Measurements from ENCODE around the gene GALNT18.

The GALNT18 gene

DNA sequence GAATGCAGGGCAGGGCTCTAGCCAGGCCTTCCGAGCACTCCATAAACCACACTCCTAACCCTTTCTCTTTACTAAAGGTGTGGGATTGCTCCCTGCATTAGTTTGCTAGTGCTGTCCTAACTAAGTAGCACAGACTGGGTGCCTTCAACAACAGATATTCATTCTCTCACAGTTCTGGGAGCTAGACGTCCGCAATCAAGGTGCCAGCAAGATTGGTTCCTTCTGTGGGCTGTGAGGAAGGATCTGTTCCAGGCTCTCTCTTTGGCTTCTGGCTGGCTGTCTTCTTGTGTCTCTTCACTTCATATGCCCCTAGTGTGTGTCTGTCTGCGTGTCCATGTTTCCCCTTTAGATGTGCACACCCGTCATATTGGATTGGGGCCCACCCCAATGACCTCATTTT is 59.8 kb downstream of the GALNT18 start:
- no peak for DNase-seq

DNA sequence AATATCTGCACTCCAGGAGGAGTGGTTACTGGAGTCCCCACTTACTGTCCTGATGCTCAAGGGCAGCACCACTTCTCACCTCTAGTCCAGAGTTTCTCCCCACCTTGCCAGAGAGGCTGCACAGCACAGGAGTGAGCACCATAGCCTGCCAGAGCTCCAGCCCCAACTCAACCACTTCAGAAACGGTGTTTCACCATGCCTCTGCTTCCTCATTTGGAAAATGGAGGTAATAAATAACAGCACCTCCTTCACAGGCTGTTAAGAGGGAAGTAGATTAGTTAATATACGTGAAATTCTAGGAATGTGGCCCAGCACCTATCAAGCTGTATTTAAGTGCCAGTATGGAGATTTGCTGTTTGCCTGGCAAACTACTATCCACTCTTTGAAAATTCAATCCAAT is 63.0 kb downstream of the GALNT18 start:
- no peak for DNase-seq

DNA sequence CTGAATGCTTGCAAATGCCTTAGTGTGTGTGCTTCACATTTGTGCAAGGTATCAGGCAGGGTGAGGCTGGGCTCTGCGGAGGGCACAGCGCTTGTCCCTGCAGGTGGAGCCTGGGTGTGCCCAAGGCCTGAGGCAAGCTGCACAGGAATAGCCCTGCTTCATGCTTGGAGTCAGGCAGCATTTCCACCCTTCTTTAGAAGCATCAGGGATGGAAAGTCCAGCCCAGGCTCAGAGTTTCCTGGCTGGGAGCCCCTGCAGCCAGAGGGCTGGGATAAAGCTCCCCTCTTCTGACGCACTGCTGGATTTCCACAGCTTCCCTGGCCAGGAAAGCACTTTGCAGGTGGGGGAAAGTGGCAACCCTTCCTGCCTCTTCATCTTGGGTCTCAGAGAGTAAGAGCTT is 63.4 kb downstream of the GALNT18 start:
- no peak for DNase-seq

DNA sequence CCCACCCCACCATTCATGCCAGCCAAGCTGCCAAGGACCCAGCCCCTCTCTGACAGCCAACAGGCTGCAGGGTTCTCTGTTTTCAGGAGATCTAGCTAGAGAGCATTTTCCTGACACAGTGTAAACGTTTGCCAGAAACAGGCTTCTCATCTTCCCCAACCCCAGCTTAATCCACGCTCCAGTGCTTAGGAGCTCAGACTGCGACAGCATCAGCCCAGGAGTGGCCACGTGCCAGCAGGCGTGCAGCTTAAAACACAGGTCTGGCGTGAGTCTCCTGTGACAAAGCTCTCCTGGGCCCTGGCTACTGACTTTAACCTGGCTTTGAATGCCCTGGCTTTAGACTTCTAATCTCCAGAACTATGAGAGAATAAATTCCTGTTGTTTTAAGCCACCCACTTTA is 66.6 kb downstream of the GALNT18 start:
- DNase-seq = no peak

DNA sequence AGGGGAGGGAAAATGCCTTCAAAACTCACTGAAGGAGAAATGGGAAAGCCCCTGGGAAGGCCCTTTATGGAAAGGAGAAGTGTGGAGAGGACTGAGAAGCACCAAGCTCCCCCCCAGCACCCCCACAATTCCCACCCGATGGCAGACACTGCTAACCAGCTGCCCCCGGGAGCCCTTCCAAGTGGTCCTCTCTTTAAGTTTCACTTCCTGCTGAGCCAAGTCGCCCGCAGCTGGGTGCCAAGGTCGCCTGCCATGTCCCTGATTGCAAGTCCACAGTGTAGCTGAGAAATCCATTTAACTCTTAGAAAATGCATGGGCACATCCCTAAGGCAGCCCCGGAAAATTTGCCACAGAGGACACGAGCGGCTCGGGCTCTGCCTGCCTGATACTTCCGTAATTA is 68.2 kb downstream of the GALNT18 start:
- DNase-seq = no peak

DNA sequence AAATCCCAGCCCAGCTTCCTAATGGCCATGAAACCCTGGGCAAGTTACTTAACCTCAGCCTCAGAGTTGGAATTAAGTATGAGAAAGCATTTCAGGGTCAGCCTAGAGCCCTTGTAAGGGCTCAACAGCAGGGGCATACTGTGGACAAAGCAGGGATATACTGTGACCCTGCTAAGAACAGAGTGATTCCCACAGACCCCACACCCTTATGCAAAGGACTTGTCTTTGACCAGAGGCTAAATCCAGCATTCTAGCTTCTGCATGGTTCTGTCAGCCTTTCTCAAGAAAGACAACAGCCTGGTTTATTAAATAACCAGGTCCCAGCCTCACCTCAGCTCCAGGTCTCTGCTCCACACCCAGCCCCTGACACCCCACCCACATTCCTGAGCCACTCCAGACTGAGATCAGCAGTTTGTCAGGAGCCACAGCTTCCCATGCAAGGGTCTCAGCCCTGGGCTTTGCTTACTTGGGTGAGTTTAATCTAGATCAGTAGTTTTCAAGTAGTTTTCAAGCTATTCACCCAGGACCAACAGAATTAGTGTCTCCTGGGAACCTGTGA is 69.2 kb downstream of the GALNT18 start:
- DNase-seq = no peak

DNA sequence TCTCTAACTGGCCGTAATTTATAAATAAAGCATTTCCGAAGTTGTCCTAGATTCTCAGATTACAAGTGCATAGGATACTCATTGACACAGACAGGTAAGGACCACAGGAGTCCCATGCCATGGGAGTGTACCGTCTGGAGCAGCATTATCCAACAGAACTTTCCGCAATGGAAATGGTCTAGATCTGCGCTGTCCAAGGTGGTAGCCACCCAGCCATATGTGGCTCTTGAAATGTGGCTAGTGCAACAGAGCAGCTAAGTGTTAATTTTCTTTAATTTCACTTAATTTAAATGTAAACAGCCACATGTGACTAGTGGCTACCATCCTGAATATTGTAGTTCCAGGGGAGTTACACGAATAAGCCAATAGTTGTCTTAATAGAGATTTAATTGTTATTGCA is 71.3 kb downstream of the GALNT18 start:
- DNase-seq = no peak

DNA sequence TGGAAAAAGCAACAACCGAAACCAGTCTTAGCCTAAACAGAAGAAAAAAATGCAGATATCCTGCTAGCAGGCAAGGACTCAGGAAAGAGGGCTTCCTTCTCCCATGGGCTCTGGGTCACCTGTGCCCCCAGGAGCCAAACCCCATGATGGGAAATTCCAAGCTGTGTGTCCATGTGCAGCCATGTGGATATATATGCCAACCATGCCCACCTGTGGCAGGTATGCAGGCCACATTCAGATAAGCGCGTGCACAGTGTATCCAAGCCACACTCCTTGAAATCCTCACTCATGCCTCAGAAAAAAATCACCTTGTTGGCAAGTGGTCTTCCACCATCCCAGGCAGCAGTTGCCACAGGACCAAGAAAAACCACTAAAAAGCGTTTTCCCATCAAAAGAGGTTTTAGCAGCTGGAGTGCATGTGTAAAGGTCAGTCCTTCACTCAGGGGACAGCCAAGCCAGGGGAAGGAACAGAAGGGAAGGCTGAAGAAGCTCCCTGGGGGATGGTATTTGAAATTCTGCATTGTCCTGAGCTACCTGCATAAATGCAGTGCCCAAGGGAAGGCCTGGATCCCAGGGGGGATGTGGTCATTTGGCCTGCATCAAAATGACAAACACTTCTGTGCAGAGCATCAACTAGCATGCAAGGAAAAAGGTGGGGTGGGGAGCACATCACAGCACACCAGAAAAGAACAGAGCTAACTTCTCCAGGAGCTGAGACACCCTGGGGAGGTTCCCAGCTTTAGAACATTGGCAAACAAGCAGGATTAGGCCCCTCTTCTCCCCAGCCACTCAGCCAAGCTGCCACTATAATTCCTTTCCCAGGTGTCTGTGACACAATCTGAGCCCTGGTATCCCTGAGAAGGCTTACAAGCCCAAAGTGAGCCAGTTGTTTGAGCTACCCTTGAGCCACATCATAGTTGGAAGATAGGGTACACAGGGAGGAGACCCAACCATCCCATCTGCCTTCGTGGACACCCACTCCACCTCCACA is 76.2 kb downstream of the GALNT18 start:
- DNase-seq = no peak

DNA sequence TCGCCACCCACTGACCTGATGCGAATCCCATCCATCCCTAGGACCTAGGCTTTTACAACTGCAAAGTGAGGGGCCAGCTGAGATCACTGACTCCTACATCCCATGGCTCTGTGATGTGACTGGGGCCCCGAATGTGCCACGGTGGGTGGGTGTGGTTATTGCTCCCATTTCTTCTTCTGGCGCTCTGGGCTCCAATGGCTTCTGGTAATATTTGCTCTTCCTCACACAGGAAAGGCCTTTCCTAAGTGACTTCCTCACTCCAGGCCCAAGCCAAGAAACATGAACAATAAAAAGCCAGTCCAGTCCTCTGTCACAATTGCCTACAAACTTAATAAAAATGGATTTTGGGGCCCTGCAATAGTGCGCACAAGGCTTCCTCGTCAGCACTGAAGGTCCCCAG is 78.1 kb downstream of the GALNT18 start:
- DNase-seq = no peak

DNA sequence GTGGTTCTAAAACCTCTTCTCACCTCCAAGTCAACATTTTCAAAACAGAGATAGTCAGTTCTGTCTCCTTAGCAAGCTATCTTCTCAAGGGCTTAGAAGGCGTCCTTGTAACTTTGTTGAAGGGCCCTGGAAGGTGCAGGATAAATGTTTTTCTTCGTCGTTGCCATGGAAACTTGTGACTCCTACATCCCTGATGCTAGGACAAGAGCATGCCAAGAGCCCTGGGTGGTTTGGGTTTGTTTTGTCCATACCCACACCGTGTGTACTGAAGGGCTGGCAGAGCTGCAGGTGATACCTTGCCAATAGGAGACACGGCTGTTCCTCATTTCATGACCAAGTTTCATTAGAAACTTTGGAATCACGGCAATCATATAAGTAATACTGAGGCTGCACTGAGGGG is 81.6 kb downstream of the GALNT18 start:
- DNase-seq = no peak

DNA sequence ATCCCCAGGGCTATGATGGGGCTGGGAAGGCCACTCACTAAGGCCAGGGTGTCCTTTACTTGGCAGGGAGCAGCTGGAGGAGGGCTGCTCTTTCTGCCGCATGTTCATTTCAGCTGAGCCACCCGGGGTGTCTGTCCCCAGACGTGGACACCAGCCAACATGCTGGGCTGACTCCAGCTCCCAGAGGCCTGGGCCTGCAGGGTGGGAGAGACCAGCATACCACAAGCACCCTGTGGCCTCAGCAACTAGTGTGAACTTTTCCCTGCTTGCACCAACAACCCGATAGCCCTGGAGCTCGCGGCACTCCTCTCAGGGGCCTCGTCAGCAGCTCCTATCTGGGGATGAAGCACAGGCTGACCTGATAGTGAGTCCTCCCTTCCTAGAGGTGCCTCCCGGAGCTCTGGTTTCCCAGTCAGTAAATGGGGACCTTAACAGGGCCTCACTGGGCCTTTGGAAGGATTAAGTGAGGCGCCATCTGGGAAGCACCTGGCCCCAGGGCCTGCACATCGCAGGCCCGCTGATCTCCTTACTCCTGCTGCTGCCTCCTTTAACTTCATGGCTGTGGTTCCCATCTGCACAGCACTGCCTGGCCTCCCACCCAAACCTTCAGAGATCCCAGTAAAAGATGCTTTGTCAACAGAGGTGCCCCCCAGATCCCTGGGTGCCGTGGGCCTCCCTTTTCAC is 83.4 kb downstream of the GALNT18 start:
- no peak for DNase-seq

DNA sequence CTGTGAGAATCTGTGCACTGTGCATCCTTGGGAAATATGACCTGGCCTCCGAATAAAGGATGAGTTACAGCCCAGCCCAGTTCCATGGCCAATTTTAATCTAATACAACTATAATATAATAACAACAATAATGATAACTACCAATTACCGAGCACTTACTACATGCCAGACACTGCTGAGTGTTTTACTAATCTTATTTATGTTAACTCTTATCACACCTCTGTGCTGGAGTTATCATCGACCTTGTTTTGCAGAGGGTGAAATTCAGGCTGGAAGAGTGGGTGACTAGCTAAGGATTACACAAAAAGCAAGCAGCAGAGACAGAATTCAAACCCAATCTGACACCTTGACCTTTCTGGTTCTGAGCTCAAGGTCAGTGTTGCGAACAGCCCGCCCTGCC is 83.9 kb downstream of the GALNT18 start:
- DNase-seq = no peak

DNA sequence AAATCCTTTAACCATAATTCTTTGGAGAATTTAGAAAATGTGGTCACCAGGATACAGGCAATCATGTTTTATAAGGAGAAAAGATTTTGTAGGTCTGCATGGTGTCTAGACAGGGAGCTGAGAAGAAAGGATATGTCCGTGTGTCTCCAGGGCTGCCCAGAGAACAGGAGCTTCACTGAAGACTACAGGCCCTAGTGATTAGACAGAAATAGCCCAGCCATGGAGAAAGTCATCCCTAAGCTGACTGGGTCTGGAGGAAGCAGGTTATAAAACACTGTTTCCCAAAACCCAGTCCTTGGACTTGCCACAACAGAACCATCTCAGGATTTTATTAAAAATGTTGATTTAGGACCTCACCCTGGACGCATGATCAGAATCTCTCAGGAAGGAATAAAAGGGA is 84.4 kb downstream of the GALNT18 start:
- DNase-seq = no peak

DNA sequence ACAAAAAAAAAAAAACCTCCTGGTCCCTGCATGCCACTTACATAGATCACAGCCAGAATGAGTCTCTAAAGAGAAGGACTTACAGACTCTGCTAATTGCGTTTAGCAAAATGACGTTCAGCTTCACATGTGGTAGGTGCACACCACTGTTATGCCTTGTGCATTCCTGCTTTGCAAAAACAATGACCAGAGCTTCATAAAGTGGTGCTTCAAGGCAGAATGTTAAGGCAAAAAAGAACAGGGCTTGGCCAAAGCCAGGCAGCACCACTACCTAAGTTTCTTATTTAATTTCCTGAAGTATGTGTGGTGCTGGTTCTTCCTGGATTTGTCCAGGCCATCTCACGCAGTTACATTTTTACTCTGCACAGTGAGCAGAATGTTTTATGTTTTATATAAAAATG is 85.2 kb downstream of the GALNT18 start:
- no peak for DNase-seq

DNA sequence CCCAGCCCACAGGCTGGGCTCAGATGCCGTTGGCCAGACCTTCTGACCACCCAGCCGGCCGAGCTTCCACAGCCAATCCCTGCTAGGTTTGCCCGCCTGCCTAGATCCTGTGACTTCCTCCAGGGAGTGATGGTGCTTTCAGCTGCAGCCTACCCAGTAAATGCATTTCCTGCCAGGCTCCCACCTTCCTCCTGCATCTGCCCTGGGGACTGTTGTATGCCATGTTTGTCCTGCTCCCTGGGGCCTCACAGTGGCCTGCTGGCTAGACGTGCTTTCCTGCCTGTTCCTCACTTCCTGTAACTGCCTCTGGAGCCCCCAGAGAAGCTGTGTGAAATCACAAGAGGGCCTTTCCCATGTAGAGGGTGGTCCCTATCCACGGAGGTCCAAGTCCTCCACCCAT is 86.2 kb downstream of the GALNT18 start:
- DNase-seq = no peak

DNA sequence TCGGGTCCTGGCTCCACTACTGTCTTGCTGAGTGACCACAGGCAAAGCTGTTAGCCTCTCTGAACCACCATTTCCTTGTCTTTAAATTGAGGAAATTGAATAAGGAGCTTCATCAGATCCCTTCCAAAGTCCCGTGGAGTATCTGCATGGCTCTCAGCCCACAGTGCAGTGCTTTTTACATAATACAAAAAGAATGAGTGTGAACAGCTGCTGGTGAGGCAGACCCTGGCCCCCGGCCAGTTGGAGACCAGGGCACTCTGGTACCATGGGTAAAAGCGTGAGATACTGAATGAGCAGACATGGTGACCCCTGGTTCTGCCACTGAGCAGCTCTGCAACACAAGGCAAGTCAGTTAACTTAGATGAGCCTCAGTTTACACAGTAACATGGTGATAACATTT is 86.8 kb downstream of the GALNT18 start:
- DNase-seq = no peak

DNA sequence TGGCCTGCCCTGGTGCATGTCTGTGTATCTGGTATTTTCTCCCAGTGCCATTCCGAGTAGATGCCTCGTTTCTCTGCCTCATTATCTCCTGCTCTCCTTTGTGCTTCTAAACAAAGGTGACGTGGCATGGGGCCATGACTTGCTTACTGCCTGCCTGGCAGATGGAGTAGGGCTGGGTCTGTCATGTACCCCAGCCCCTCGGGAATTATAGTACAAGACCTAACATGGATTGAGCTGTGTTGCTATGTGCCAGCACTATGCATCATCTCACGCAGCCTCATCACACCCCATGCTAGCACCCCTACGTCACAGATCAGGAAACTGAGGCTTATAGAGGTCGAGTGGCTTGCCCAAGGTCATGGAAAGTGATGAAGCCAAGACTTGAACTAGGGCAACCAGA is 88.1 kb downstream of the GALNT18 start:
- DNase-seq = no peak

DNA sequence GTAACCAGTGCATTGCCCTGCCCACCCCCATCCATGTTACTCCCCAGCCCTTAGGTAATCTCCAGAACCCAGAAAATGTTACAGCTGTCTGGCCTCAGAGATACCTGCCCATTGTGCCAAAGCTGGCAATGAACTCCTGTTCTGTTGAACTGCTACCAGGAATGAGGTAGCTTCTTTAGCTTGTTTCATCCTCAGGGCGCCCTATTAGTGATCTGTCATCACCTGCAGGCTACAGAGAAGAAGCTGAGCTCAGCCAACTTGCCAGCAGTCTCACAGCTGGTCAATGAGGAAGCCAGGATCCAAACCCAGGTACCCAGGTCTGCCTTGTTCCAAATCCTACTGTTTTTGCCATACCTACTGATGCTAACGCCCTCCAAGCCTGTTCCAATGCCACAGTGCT is 88.7 kb downstream of the GALNT18 start:
- no peak for DNase-seq

DNA sequence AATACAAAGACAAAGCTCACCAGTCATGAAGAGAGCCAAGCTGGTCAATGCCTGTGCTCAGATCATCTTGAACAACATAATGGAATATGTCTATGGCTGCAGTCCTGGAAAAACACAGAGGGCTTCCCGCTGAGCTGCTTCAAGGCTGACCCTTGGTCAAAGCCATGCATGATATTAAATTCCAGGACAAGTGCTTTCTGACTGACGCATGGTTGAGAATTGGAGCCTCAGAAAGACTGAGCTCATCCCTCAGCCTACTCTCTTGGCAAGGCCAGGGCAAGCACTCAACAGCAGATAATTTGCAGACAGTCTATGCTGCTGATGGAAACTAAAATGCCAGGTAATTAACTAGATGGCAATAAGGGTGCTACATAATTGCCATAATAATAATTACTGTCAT is 89.2 kb downstream of the GALNT18 start:
- DNase-seq = no peak

DNA sequence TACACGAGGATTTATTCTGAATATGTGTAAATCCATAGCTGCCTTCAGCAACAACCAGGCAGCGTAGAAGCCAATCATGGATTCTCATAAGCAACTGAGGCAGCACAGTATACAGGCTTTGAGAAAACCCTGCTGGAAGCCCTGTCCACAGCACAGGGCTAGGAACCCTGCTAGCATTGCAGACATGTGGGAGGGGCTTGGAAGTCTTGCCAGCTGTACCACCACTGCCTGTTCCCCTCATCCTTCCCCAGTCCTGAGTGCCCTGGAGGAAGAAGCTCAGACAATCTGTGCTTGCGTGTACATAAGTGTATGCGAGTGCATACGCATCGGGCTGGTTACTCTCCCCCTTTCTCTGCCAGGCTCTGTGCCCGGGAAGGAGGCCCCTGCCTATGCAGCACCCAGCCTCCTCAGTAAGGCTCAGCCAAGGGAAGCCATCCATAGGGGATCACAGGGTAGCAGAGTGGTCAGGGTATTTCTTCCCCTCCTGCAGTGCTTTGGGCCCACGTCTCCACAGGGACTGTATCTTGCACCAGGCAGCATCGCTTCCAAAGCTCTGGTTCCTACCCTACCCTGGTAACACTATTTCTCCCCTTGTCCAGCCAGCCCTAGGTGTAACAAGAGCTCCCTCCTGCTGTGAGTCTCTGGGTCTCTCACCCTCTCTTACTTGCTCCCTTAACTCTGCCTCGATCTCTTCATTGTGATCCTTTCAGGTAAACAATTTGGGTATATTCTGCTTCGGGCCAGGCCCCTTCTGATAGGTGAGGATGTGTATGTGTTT is 90.5 kb downstream of the GALNT18 start:
- no peak for DNase-seq

DNA sequence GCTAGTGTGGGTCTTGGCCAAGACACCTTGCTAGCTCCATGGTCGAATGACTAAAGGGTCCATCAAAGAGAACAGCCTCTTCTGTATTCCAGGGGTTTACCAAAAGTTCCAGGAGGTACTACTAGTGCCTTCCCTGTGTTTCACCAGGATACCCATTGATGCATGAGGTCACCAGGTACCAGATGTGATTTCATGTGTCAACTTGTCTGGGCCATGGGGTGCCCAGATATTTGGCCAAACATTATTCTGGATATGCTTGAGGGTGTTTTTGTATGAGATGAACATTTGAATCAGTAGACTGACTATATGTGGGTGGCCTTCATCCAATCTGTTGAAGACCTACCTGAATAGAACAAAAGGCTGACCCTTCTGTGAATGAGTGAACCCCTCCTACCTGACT is 92.8 kb downstream of the GALNT18 start:
- DNase-seq = no peak

DNA sequence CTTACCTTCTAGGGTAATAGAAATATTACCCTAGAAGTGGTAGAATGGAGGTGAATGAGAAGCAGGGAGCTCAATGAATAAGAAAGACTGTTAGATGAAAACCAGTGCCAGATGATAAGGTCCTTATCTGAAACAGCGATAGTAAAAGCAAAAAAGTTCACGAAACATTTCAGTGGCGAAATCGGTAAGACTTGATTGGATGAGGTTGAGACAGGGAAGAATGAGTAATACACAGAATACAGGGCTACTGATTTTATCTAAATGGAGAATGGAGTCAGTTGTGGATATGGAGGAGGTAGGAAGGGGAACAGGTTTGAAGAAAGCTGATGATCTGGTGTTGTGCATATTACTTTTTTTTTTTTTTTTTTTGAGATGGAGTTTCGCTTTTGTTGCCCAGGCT is 96.5 kb downstream of the GALNT18 start:
- DNase-seq = no peak

DNA sequence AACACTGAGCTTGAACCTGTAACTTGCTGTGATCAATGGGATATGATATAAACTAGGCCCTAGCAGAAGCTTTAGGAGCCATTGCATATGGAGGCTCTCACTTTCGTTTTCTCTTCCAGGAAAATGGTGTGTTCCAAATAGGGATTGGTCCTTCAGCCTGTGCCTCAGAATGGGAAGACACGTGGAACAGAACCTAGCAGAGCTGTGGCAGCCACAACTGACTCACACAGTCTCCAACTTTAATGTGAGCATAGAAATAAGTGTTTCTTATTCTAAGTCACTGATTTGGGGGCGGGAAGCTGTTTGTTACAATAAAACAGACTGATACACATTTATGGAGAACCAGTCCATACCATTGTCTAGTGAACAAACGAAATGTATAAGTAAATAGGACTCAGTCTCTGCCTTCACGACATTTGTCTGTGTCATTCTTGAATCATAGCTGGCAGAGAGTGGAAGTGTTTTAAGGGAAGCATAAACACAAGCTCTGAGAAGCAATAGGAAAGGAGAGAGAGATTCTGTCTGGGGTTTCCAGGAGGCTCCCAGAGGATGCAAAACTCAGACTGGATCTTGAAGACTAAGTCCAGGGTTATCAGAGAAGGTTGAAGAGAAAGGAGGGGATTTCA is 97.3 kb downstream of the GALNT18 start:
- DNase-seq = no peak

All from stimulated activated naive CD4-positive, alpha-beta T cell treated with Interleukin-2 at 50 U/mL for 16 hours (primary cell).